HCT116 (cell line): Measurements from ENCODE around the gene DYDC2. TPM values are rescaled to one million over a fixed set of nuclear protein-coding genes. Genes with fewer than 3 reads are reported as not detected.

Source experiments
- ATAC-seq: fragments of 200-7000 bp; cut with Tn5 transposase; 2 replicates; pipeline ENCODE4 v1.9.1; 2020; ENCODE audit warnings: mild to moderate bottlenecking, moderate library complexity
- BruUV-seq: library from RNA; stranded (reverse); fragments of 400-500 nt; replicated peaks from 2 replicates; lab custom pipeline; 2021; lab: Mats Ljungman, UMichigan
- CTCF ChIA-PET: fragments of 300-600 bp; sonication (Branson Sonifier 250); formaldehyde crosslinking; loops from one replicate; lab custom pipeline; 2021; ENCODE audit warnings: antibody characterized with exemption; lab: Charles Lee
- POLR2A ChIA-PET: fragments of 300-600, 350-600 bp; sonication (Branson Sonifier 250); formaldehyde crosslinking; loops from one replicate; lab custom pipeline; 2021; ENCODE audit warnings: antibody characterized with exemption; lab: Charles Lee
- RAD21 ChIA-PET, 2 experiments: fragments of 300-600 bp; sonication (Branson Sonifier 250); formaldehyde crosslinking; loops; one replicate each; lab custom pipeline; 2023; ENCODE audit warnings: low total read pairs in 2 of 2; ENCODE audit not compliant: uncharacterized antibody in 2 of 2, unreplicated experiment in 2 of 2, low non-redundant PET in 1 of 2; lab: Charles Lee
- DNase-seq: peaks from one replicate; pipeline ENCODE4 v3.0.0-alpha.2; 2010; ENCODE audit warnings: low read depth, low spot score
- H2AFZ ChIP-seq: fragments of 200-600 bp; shearing (Covaris generic), sonication (generic); 2 replicates; pipeline ENCODE4 v1.6.1; 2017; ENCODE audit warnings: low read depth, mixed run types, mixed read lengths, antibody characterized with exemption, low read length; ENCODE audit not compliant: poor library complexity, severe bottlenecking
- H3K27ac ChIP-seq: 2 replicates; pipeline ENCODE4 v1.5.1; 2012; ENCODE audit warnings: low read depth, low read length
- H3K27me3 ChIP-seq: fragments of 200-600 bp; sonication (generic); 2 replicates; pipeline ENCODE4 v1.6.1; 2016; ENCODE audit warnings: mixed run types, low read length, mixed read lengths; ENCODE audit not compliant: insufficient read depth
- H3K36me3 ChIP-seq, 2 experiments: fragments of 200-500 bp in 1 of 2; fragments of 200-600 bp in 1 of 2; sonication (Bioruptor generic) in 1 of 2; sonication (generic) in 1 of 2; 2 replicates each; pipeline versions ENCODE4 v1.5.1 to v1.6.1; 2014 to 2016; ENCODE audit warnings: low read length in 2 of 2, inconsistent platforms in 1 of 2, mixed read lengths in 1 of 2, mixed run types in 1 of 2; ENCODE audit not compliant: insufficient read depth in 2 of 2, control insufficient read depth in 1 of 2
- H3K4me1 ChIP-seq, 2 experiments: fragments of 200-600 bp in 1 of 2; sonication (generic) in 1 of 2; 2 replicates each; pipeline versions ENCODE4 v1.5.1 to v1.6.1; 2012 to 2017; ENCODE audit warnings: low read length in 2 of 2, inconsistent platforms in 1 of 2, mild to moderate bottlenecking in 1 of 2, mixed read lengths in 1 of 2, mixed run types in 1 of 2, moderate library complexity in 1 of 2; ENCODE audit not compliant: insufficient read depth in 2 of 2, control insufficient read depth in 1 of 2
- H3K4me2 ChIP-seq: fragments of 200-600 bp; sonication (generic); 2 replicates; pipeline ENCODE4 v1.6.1; 2017; ENCODE audit warnings: mixed run types, low read length, mixed read lengths
- H3K4me3 ChIP-seq, 2 experiments: fragments of 200-600 bp in 1 of 2; sonication (generic) in 1 of 2; replicated peaks in 1 of 2; 2 replicates each; pipeline ENCODE4 v1.5.1; 2011 to 2016; ENCODE audit warnings: low read length in 2 of 2, control low read depth in 1 of 2, low read depth in 1 of 2, mild to moderate bottlenecking in 1 of 2, mixed read lengths in 1 of 2, mixed run types in 1 of 2
- H3K79me2 ChIP-seq: fragments of 200-600 bp; sonication (generic); 2 replicates; pipeline ENCODE4 v1.6.1; 2017; ENCODE audit warnings: mild to moderate bottlenecking, mixed run types, low read length, moderate library complexity, mixed read lengths; ENCODE audit not compliant: insufficient read depth
- H3K9ac ChIP-seq: fragments of 200-600 bp; sonication (generic); 2 replicates; pipeline ENCODE4 v1.6.1; 2016; ENCODE audit warnings: low read length, mixed read lengths
- H3K9me2 ChIP-seq: fragments of 200-600 bp; sonication (generic), shearing (Covaris generic); 2 replicates; pipeline ENCODE4 v1.6.1; 2017; ENCODE audit warnings: mixed run types, mild to moderate bottlenecking, moderate library complexity; ENCODE audit not compliant: insufficient read depth
- H3K9me3 ChIP-seq, 2 experiments: fragments of 200-500 bp in 1 of 2; fragments of 200-600 bp in 1 of 2; sonication (Bioruptor generic) in 1 of 2; sonication (generic) in 1 of 2; 2 replicates each; pipeline ENCODE4 v1.6.1; 2014 to 2017; ENCODE audit warnings: low read length in 2 of 2, mixed read lengths in 2 of 2, inconsistent platforms in 1 of 2, low read depth in 1 of 2, mild to moderate bottlenecking in 1 of 2, mixed run types in 1 of 2, moderate library complexity in 1 of 2; ENCODE audit not compliant: control insufficient read depth in 1 of 2, insufficient read depth in 1 of 2
- H4K20me1 ChIP-seq: fragments of 200-600 bp; sonication (generic), shearing (Covaris generic); 2 replicates; pipeline ENCODE4 v1.6.1; 2017; ENCODE audit warnings: mixed run types, mild to moderate bottlenecking, moderate library complexity; ENCODE audit not compliant: insufficient read depth
- EGR1 ChIP-seq: IDR thresholded peaks from 2 replicates; pipeline ENCODE4 v1.6.1; 2012; ENCODE audit warnings: low read depth
- EZH2 ChIP-seq: fragments of 200-600 bp; sonication (generic); IDR thresholded peaks from 2 replicates; pipeline ENCODE4 v1.6.1; 2017; ENCODE audit warnings: antibody characterized with exemption, mixed run types
- SP1 ChIP-seq: IDR thresholded peaks from 2 replicates; pipeline ENCODE4 v1.6.1; 2012; ENCODE audit warnings: low read depth
- SRF ChIP-seq: IDR thresholded peaks from 2 replicates; pipeline ENCODE4 v1.6.1; 2012; ENCODE audit warnings: low read depth
- TCF7L2 ChIP-seq: IDR thresholded peaks from 2 replicates; pipeline ENCODE4 v1.7.0; 2011; ENCODE audit warnings: borderline replicate concordance, inconsistent platforms; ENCODE audit not compliant: insufficient read depth, insufficient read length; ENCODE audit errors: extremely low read depth
- YY1 ChIP-seq: IDR thresholded peaks from 2 replicates; pipeline ENCODE4 v1.6.1; 2011; ENCODE audit warnings: low read length, low read depth, moderate library complexity, mild to moderate bottlenecking; ENCODE audit not compliant: insufficient replicate concordance; ENCODE audit errors: extremely low read depth
- intact Hi-C: fragments of 100-400 bp; cut with micrococcal nuclease; formaldehyde crosslinking; loops from 2 replicates; pipeline ENCODE4 v1.10.0; 2022
- total RNA-seq: library from RNA; stranded (reverse); gene quantifications from one replicate; pipeline ENCODE4 v1.2.1, GENCODE V29; 2021; ENCODE audit not compliant: unreplicated experiment
- TF ChIP-seq, protein P1 (sequence below): IDR thresholded peaks from 2 replicates; pipeline ENCODE4 v1.6.1; 2012

DYDC2 gene
- total RNA-seq, 1 experiment from 2014 or later: not detected

GRCh38 chr10:80405035-80405434 lies 48.5 kb downstream of the DYDC2 start:
- Histone ChIP-seq H3K27ac (no peak overlapping the region), H2AFZ (no peak overlapping the region), H3K9ac (no peak overlapping the region), H3K4me1 (peaks cover 3 to 12% of the 10 kb centered on the region in 2 experiments; a peak in 3 of 4 replicates), H3K9me3 (no peaks in the 10 kb centered on the region), H4K20me1 (no peaks in the 10 kb centered on the region), H3K79me2 (no peaks in the 10 kb centered on the region), H3K36me3 (no peaks in the 10 kb centered on the region), H3K27me3 (no peaks in the 10 kb centered on the region), H3K9me2 (no peaks in the 10 kb centered on the region), H3K4me3 (no peak overlapping the region), H3K4me2 (no peak overlapping the region)
- ChIA-PET POLR2A (no interaction called here), CTCF (interaction anchor here (1.1 kb wide), 1 partner anchor 27 kb away, joined by 3 read pairs; no protein-coding TSS in a partner anchor), RAD21 (no interaction called here)
- no TSS peak for BruUV-seq
- DNase-seq (no peak), ATAC-seq (no peak)
- intact Hi-C loops: no loop called here
- TF ChIP-seq EZH2 (no peak), YY1 (no peak)

- no peak for DNase-seq
- intact Hi-C loops: no loop called here
- TF ChIP-seq SRF (no peak), TCF7L2 (no peak), EGR1 (no peak), SP1 (no peak)
- TF ChIP-seq, protein P1, sequence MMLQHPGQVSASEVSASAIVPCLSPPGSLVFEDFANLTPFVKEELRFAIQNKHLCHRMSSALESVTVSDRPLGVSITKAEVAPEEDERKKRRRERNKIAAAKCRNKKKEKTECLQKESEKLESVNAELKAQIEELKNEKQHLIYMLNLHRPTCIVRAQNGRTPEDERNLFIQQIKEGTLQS: no peak
- Histone ChIP-seq H3K4me1 (peaks cover 3 to 12% of the 10 kb centered on the region in 2 experiments; a peak in 3 of 4 replicates), H3K36me3 (no peaks in the 10 kb centered on the region), H3K9me2 (no peaks in the 10 kb centered on the region), H3K27me3 (no peaks in the 10 kb centered on the region), H3K9me3 (no peaks in the 10 kb centered on the region), H3K79me2 (no peaks in the 10 kb centered on the region), H4K20me1 (no peaks in the 10 kb centered on the region), H3K4me3 (no peak overlapping the region), H3K27ac (no peak overlapping the region), H3K4me2 (no peak overlapping the region), H3K9ac (no peak overlapping the region), H2AFZ (no peak overlapping the region)
- POLR2A ChIA-PET: no interaction called here
- CTCF ChIA-PET: interaction anchor here (1.1 kb wide), 2 partner anchors 27 to 35 kb away, joined by 3 read pairs; no protein-coding TSS in a partner anchor
- RAD21 ChIA-PET: no interaction called here
- BruUV-seq: no TSS peak
- ATAC-seq: no peak
Observed at GRCh38 chr10:80405626-80406025, 49.0 kb downstream of the DYDC2 start.
